Activated CD4-positive, alpha-beta memory T cell treated with anti-CD3 and anti-CD28 coated beads for 36 hours (primary cell): Measurements from ENCODE around the gene VWDE. TPM values are rescaled to one million over a fixed set of nuclear protein-coding genes. Genes with fewer than 3 reads are reported as not detected.
A peak's percentile ranks its signal among the peaks of the same experiment; 100 is the strongest.
"Not testable (repeated sequence)": the region's sequence is repeated elsewhere in the genome, so short reads cannot be mapped to it uniquely, and the experiment has no call there.

Source experiments
- CTCF ChIA-PET: fragments of 350-600 bp; sonication (Branson Sonifier 250); formaldehyde crosslinking; loops from one replicate; lab custom pipeline; 2021; ENCODE audit warnings: antibody characterized with exemption, inconsistent platforms; lab: Charles Lee
- POLR2A ChIA-PET: fragments of 350-600 bp; sonication (Branson Sonifier 250); formaldehyde crosslinking; loops from one replicate; lab custom pipeline; 2021; ENCODE audit warnings: antibody characterized with exemption; lab: Charles Lee
- DNase-seq: peaks from one replicate; pipeline ENCODE4 v3.0.0-alpha.2; 2020
- H3K27ac Mint-ChIP-seq: one replicate; pipeline ENCODE4 v1.8.0; 2021; ENCODE audit warnings: mixed read lengths
- H3K27me3 Mint-ChIP-seq: one replicate; pipeline ENCODE4 v1.8.0; 2021; ENCODE audit warnings: mixed read lengths
- H3K36me3 Mint-ChIP-seq: one replicate; pipeline ENCODE4 v1.8.0; 2021; ENCODE audit warnings: mixed read lengths
- H3K4me1 Mint-ChIP-seq: one replicate; pipeline ENCODE4 v1.8.0; 2021; ENCODE audit warnings: low read depth, mixed read lengths
- H3K4me3 Mint-ChIP-seq: one replicate; pipeline ENCODE4 v1.8.0; 2021; ENCODE audit warnings: mild to moderate bottlenecking, mixed read lengths
- H3K9me3 Mint-ChIP-seq: one replicate; pipeline ENCODE4 v1.8.0; 2021; ENCODE audit warnings: mixed read lengths
- intact Hi-C: fragments of 100-400 bp; cut with micrococcal nuclease; formaldehyde crosslinking; loops from one replicate; pipeline ENCODE4 v1.15.1; 2023
- total RNA-seq, 2 experiments: library from RNA; stranded (reverse); gene quantifications; one replicate each; pipeline ENCODE4 v1.2.3, GENCODE V29; 2021

Gene VWDE
- total RNA-seq, 2 experiments from 2014 or later, result 2.3 to 3.2 TPM

DNA sequence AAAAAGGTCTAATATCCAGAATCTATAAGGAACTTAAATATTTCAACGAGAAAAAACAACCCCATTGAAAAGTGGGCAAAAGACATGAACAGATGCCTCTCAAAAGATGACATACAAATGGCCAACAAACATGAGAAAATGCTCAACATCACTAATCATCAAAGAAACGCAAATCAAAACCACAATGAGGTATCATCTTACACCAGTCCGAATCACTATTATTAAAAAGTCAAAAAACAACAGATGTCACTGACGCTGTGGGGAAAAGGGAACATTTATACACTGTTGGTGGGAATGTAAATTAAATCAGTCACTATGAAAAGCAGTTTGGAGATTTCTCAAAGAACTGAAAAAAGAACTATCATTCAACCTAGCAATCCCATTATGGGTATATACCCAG, 6.0 kb downstream of the VWDE start:
- Mint-ChIP-seq H3K9me3 (peaks cover 17% of the 10 kb centered on the region), H3K27me3 (peaks cover 2% of the 10 kb centered on the region), H3K4me1 (peaks cover 4% of the 10 kb centered on the region), H3K27ac (no peak overlapping the region), H3K36me3 (peaks cover 17% of the 10 kb centered on the region), H3K4me3 (no peak overlapping the region)
- ChIA-PET POLR2A (no interaction called here), CTCF (no interaction called here)
- DNase-seq, result no peak
- intact Hi-C loops, result no loop called here

DNA sequence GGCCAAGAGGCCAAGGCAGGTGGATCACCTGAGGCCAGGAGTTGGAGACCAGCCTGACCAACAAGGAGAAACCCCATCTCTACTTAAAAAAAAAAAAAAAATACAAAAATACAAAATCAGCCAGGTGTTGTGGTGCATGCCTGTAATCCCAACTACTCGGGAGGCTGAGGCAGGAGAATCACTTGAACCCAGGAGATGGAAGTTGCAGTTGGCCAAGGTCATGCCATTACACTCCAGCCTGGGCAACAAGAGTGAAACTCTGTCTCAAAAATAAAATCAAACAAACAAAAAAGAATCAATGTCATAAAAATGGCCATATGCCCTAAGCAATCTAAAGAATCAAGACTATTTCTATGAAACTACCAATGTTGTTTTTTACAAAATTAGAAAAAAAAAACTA, 7.0 kb downstream of the VWDE start:
- H3K27me3 Mint-ChIP-seq, CTCF ChIA-PET, POLR2A ChIA-PET, DNase-seq, H3K4me1 Mint-ChIP-seq, H3K4me3 Mint-ChIP-seq, H3K27ac Mint-ChIP-seq, intact Hi-C loops: not testable (repeated sequence)
- peaks cover 17% of the 10 kb centered on the region for H3K36me3 Mint-ChIP-seq
- peaks cover 17% of the 10 kb centered on the region for H3K9me3 Mint-ChIP-seq

DNA sequence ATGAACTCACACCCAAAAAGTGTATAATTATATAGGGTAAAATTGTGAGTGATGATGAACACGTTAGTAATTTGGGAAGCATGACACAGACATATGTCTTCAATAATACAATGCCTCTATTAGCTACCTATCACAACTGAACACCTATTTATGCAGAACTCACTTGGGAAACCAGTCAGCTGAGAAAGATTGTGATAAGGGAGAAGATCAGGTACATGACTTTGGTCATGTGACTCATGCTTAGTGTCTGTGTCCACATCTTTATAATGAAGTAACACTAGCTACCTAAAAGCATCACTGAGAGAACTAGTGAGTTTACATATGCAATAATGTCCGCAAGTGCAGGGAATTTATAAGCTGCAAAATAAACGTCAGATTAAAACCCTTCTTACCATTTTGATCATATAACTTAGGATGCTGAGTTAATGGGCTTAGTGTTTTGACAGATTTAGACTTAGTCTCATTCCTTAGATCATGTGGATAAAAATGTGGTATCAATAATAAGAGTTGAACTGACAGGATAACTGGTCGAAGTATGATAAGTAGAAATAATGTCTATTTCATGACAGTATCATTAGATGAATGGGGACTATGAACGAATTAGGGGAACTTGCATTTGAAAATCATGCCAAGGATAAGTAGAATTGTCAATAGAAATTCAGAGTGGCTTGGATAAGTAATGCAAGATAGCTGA, 11.6 kb downstream of the VWDE start:
- H3K9me3 Mint-ChIP-seq, result peaks cover 2% of the 10 kb centered on the region
- POLR2A ChIA-PET, result no interaction called here
- peaks cover 1% of the 10 kb centered on the region for H3K36me3 Mint-ChIP-seq
- no peak overlapping the region for H3K4me3 Mint-ChIP-seq
- no peak overlapping the region for H3K27ac Mint-ChIP-seq
- CTCF ChIA-PET, result interaction anchor here (0.5 to 1.6 kb wide), 4 partner anchors 11 to 98 kb away, joined by 3 to 8 read pairs (median 3); partner anchors contain the start of gene VWDE
- intact Hi-C loops, result no loop called here
- no peaks in the 10 kb centered on the region for H3K4me1 Mint-ChIP-seq
- no peak for DNase-seq
- H3K27me3 Mint-ChIP-seq, result no peaks in the 10 kb centered on the region

DNA sequence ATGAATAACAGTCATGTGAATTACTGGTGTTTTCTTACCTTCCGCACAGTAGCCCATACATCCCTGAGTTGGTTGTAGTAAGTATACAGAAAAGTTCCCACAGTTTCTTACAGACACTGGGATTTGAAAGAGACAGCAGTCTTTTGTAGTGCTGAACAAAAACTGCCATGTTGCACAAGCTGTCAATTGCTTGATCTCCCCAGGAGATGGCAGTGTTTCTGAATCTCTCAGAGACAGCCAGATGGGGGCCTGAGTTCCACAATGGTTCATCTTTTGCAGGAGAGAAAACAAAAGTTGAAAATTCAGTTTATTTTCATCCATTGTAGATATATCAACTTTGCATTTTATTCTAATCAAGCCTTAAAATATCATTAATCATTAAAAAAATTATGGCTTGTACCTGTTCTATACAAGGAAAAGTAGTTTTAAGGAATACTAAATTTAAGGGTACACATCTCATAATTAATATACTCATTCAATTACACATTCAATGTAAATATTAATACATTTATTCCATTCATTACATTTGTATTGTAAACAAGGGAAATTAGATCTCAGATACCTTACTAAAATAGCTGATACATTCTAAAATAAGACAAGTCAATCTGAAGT, 14.5 kb downstream of the VWDE start:
- no peak overlapping the region for H3K4me3 Mint-ChIP-seq
- ChIA-PET CTCF (interaction anchor here (0.8 to 1.6 kb wide), 14 partner anchors 9 to 106 kb away, joined by 3 to 16 read pairs (median 3); no protein-coding TSS in a partner anchor), POLR2A (no interaction called here)
- peaks cover 1% of the 10 kb centered on the region for H3K36me3 Mint-ChIP-seq
- no peaks in the 10 kb centered on the region for H3K27me3 Mint-ChIP-seq
- H3K27ac Mint-ChIP-seq, result no peak overlapping the region
- DNase-seq, result peak; percentile 48
- no peaks in the 10 kb centered on the region for H3K4me1 Mint-ChIP-seq
- no peaks in the 10 kb centered on the region for H3K9me3 Mint-ChIP-seq
- intact Hi-C loops, result loop anchor here (1.0 to 2.0 kb wide), 3 partner anchors 101 to 322 kb away; no protein-coding TSS in a partner anchor

DNA sequence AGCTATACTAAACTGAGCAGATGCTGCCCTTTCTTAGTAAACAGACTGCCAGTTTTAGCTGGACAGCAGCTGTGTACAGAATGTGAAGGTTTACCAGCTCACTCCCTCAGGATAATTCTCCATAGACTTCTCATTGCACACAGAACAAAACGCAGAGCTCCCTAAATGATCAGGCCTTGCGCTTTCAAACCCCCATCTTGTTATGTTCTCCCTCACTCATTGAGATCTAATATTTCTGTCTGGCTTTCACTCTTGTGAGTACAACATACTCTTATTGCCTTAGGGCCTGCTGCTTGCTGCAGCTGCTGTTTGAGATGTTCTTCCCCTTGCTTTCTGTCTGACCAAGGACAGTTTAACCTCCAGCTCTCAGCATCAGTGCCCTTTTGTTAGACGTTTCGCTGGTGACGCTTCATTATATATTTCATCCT, 17.3 kb downstream of the VWDE start:
- no peak overlapping the region for H3K4me3 Mint-ChIP-seq
- DNase-seq, result no peak
- intact Hi-C loops, result no loop called here
- ChIA-PET CTCF (interaction anchor here (0.6 to 1.3 kb wide), 2 partner anchors 72 to 104 kb away, joined by 3 to 4 read pairs; no protein-coding TSS in a partner anchor), POLR2A (no interaction called here)
- no peaks in the 10 kb centered on the region for H3K4me1 Mint-ChIP-seq
- no peaks in the 10 kb centered on the region for H3K27me3 Mint-ChIP-seq
- peaks cover 4% of the 10 kb centered on the region for H3K36me3 Mint-ChIP-seq
- H3K9me3 Mint-ChIP-seq, result no peaks in the 10 kb centered on the region
- H3K27ac Mint-ChIP-seq, result no peak overlapping the region

DNA sequence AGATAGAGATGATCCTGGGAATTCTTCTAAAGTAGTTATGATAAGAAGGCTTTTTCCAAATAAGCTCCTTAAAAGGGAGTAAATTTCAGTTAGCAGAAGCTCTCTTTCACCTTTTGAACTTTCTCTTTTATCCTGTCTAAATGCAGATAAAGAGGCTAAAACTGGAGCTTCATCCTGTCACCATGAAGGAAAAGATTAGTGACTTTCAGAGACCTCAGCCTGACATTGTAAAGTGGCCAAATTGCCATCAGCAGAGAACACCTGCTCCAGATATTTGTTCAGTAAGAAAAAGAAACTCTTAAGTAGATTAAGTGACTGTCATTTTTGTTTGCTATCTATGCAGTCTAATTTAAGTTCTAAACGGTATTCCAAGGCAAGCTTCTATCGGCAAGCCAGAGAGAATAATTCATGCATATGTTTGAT, 18.3 kb downstream of the VWDE start:
- Mint-ChIP-seq H3K9me3 (no peaks in the 10 kb centered on the region), H3K36me3 (peaks cover 4% of the 10 kb centered on the region), H3K4me1 (no peaks in the 10 kb centered on the region), H3K27ac (no peak overlapping the region), H3K27me3 (no peaks in the 10 kb centered on the region), H3K4me3 (no peak overlapping the region)
- intact Hi-C loops, result no loop called here
- ChIA-PET POLR2A (no interaction called here), CTCF (interaction anchor here (1.1 to 1.3 kb wide), 2 partner anchors 73 to 94 kb away, joined by 3 to 4 read pairs; no protein-coding TSS in a partner anchor)
- no peak for DNase-seq

DNA sequence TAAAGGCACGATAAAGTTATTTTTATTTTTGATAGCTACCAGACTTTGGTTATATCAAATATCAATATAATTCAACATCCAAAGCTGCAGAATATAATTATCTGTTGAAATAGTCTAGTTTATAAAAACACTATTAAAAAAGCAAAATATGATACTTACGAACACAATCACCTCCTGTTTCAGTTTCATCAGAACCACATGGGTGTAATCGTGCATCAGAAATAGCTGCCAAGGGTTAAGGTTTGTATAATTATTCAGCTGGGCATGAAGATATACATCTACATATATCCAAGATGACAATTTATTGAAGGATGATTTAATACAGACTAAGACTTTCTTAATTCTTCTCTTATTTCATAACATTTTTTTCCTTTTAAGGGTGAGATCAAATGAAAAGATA, 20.3 kb downstream of the VWDE start:
- H3K36me3 Mint-ChIP-seq, result peaks cover 4% of the 10 kb centered on the region
- ChIA-PET CTCF (interaction anchor here (0.6 kb wide), 1 partner anchor 76 kb away, joined by 3 read pairs; no protein-coding TSS in a partner anchor), POLR2A (no interaction called here)
- no peak for DNase-seq
- no peak overlapping the region for H3K4me3 Mint-ChIP-seq
- no peaks in the 10 kb centered on the region for H3K4me1 Mint-ChIP-seq
- H3K27ac Mint-ChIP-seq, result no peak overlapping the region
- no peaks in the 10 kb centered on the region for H3K27me3 Mint-ChIP-seq
- no peaks in the 10 kb centered on the region for H3K9me3 Mint-ChIP-seq
- intact Hi-C loops, result no loop called here

DNA sequence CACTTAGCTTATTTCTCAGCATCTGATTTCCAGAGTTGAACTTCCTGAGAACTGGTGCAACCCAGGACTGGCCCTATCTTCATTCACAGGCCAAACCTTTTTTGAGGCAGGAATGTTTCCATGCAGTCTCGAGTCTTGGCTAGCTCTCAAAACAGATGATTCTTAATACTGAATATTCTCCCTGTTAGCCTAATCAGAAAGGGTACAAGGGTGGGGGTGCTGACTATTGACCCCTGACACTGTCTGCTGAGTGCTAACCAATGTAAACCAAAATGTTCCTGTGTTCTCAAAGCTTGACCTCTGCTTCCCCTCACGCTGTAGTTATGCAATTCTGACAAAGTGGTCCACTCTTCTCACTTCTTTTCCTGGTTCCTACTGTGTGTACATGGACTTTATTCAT, 25.3 kb downstream of the VWDE start:
- POLR2A ChIA-PET, result no interaction called here
- no peak overlapping the region for H3K4me3 Mint-ChIP-seq

DNA sequence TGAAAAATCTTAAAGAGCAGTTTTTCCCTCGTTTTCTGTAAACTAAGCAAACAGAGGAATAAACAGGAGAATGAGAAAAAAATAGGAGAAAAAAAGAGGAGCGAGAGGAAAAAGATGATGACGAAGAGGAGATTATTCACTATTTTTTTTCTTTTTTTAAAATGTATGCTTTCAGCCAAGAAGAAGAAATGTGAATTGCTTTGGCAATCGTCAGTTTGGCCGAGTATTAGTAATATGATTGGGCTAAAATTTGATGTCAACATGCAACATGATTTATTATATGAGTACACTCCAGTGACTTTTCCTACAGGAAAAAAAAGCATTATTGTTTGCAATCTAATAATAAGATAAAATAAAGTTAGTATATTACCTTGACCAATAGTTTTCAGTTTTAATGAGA, 26.3 kb downstream of the VWDE start:
- Mint-ChIP-seq H3K4me3 (no peak overlapping the region), H3K9me3 (no peaks in the 10 kb centered on the region), H3K27me3 (peaks cover 2% of the 10 kb centered on the region), H3K36me3 (no peaks in the 10 kb centered on the region), H3K27ac (no peak overlapping the region), H3K4me1 (no peaks in the 10 kb centered on the region)
- CTCF ChIA-PET, result no interaction called here
- POLR2A ChIA-PET, result no interaction called here
- intact Hi-C loops, result no loop called here
- no peak for DNase-seq

More for the DNA sequence above, 25.3 kb downstream of the VWDE start:
- no peak for DNase-seq
- Mint-ChIP-seq H3K36me3 (no peaks in the 10 kb centered on the region), H3K27ac (no peak overlapping the region), H3K27me3 (no peaks in the 10 kb centered on the region), H3K4me1 (no peaks in the 10 kb centered on the region), H3K9me3 (no peaks in the 10 kb centered on the region)
- intact Hi-C loops, result no loop called here
- CTCF ChIA-PET, result interaction anchor here (0.7 kb wide), 1 partner anchor 11 kb away, joined by 3 read pairs; no protein-coding TSS in a partner anchor

DNA sequence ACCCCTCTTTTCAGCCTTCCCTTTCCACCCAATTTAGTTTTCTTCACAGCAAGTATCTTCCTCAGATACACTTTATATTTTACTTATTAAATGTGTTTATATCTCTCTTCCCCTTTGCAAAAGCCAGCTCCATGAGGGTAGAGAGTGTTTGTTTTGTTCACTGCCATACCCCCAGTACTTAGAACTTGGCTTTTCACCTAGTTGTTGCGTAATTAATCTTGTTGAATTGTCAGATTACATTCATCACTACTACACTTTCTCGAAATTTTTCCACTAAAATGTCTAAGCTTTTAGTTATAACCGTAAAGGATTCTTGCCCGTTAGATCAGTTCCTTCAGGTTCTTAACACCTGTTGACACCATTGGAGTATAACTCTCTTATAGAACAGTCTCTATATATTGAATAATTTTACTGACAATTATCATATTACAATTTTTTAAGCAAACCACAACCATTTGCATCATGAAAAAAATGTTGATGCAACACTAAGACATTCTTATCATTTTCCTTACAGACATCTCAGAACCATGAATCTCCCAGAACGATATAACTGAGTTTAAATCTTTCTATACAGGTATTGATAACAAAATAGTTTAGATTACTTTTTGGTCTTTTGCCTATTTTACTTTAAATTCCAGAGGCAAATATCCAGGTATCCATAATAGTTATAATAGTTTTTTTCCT, 29.9 kb downstream of the VWDE start:
- Mint-ChIP-seq H3K27me3 (peaks cover 2% of the 10 kb centered on the region), H3K27ac (no peak overlapping the region), H3K36me3 (no peaks in the 10 kb centered on the region), H3K9me3 (no peaks in the 10 kb centered on the region), H3K4me1 (no peaks in the 10 kb centered on the region), H3K4me3 (no peak overlapping the region)
- intact Hi-C loops, result no loop called here
- DNase-seq, result no peak
- CTCF ChIA-PET, result no interaction called here
- POLR2A ChIA-PET, result no interaction called here

DNA sequence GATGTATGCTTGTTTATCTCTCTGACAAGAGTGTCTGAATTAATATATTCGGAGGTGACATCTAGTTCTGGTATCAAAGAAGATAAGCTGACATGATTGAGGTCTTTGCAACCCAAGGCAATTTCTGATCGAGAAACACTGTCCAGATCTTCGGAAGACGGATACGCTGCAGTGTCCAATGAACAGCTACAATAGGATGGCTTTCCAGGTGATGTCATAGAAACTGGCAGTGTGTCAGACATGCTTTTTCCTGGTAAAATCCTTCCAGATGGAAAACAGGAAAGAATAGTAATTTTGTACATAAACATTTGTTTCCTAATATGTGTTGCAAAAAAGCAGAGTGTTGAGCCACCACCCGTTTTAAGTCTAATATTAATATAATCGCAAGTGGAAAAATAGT, 33.4 kb downstream of the VWDE start:
- H3K9me3 Mint-ChIP-seq, result no peaks in the 10 kb centered on the region
- no peak overlapping the region for H3K27ac Mint-ChIP-seq
- H3K4me1 Mint-ChIP-seq, result no peaks in the 10 kb centered on the region
- no peak overlapping the region for H3K4me3 Mint-ChIP-seq
- ChIA-PET CTCF (no interaction called here), POLR2A (no interaction called here)
- DNase-seq, result no peak
- intact Hi-C loops, result no loop called here
- peaks cover 2% of the 10 kb centered on the region for H3K27me3 Mint-ChIP-seq
- no peaks in the 10 kb centered on the region for H3K36me3 Mint-ChIP-seq

DNA sequence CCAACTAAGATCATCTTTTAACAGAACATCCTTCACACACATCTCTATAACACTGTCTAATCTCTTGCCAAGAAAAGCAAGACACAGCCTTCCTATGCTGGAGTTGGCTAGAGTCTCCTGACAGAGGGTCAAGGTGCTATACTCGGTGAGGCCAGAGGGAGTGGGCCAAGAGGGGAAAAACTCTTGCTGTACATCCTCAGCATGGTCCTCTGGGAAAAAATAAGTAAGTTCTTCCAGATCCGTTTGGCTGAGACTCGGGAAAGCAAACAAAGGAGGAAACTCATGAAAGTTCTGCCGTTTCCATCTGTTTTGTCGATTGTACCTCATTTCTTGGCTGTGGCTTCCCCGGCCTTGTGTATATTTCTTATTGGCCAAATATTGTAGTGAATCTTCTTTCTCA, 33.9 kb downstream of the VWDE start:
- Mint-ChIP-seq H3K27ac (no peak overlapping the region), H3K4me1 (no peaks in the 10 kb centered on the region), H3K9me3 (no peaks in the 10 kb centered on the region), H3K36me3 (no peaks in the 10 kb centered on the region), H3K27me3 (peaks cover 2% of the 10 kb centered on the region), H3K4me3 (no peak overlapping the region)
- intact Hi-C loops, result no loop called here
- POLR2A ChIA-PET, result no interaction called here
- no peak for DNase-seq
- CTCF ChIA-PET, result no interaction called here
